Activated CD4-positive, alpha-beta memory T cell treated with anti-CD3 and anti-CD28 coated beads for 36 hours (primary cell): ENCODE results near the gene HUNK. TPM values are rescaled to one million over a fixed set of nuclear protein-coding genes. Genes with fewer than 3 reads are reported as not detected.
"Not testable (repeated sequence)": the region's sequence is repeated elsewhere in the genome, so short reads cannot be mapped to it uniquely, and the experiment has no call there.

ENCODE experiments used
- CTCF ChIA-PET: fragments of 350-600 bp; sonication (Branson Sonifier 250); formaldehyde crosslinking; loops from one replicate; lab custom pipeline; 2021; ENCODE audit warnings: antibody characterized with exemption, inconsistent platforms; lab: Charles Lee
- POLR2A ChIA-PET: fragments of 350-600 bp; sonication (Branson Sonifier 250); formaldehyde crosslinking; loops from one replicate; lab custom pipeline; 2021; ENCODE audit warnings: antibody characterized with exemption; lab: Charles Lee
- DNase-seq: peaks from one replicate; pipeline ENCODE4 v3.0.0-alpha.2; 2020
- H3K27ac Mint-ChIP-seq: one replicate; pipeline ENCODE4 v1.8.0; 2021; ENCODE audit warnings: mixed read lengths
- H3K27me3 Mint-ChIP-seq: one replicate; pipeline ENCODE4 v1.8.0; 2021; ENCODE audit warnings: mixed read lengths
- H3K36me3 Mint-ChIP-seq: one replicate; pipeline ENCODE4 v1.8.0; 2021; ENCODE audit warnings: mixed read lengths
- H3K4me1 Mint-ChIP-seq: one replicate; pipeline ENCODE4 v1.8.0; 2021; ENCODE audit warnings: low read depth, mixed read lengths
- H3K4me3 Mint-ChIP-seq: one replicate; pipeline ENCODE4 v1.8.0; 2021; ENCODE audit warnings: mild to moderate bottlenecking, mixed read lengths
- H3K9me3 Mint-ChIP-seq: one replicate; pipeline ENCODE4 v1.8.0; 2021; ENCODE audit warnings: mixed read lengths
- intact Hi-C: fragments of 100-400 bp; cut with micrococcal nuclease; formaldehyde crosslinking; loops from one replicate; pipeline ENCODE4 v1.15.1; 2023
- total RNA-seq, 2 experiments: library from RNA; stranded (reverse); gene quantifications; one replicate each; pipeline ENCODE4 v1.2.3, GENCODE V29; 2021

HUNK gene
- total RNA-seq, 2 experiments from 2014 or later = 0.10 to 0.17 TPM

DNA sequence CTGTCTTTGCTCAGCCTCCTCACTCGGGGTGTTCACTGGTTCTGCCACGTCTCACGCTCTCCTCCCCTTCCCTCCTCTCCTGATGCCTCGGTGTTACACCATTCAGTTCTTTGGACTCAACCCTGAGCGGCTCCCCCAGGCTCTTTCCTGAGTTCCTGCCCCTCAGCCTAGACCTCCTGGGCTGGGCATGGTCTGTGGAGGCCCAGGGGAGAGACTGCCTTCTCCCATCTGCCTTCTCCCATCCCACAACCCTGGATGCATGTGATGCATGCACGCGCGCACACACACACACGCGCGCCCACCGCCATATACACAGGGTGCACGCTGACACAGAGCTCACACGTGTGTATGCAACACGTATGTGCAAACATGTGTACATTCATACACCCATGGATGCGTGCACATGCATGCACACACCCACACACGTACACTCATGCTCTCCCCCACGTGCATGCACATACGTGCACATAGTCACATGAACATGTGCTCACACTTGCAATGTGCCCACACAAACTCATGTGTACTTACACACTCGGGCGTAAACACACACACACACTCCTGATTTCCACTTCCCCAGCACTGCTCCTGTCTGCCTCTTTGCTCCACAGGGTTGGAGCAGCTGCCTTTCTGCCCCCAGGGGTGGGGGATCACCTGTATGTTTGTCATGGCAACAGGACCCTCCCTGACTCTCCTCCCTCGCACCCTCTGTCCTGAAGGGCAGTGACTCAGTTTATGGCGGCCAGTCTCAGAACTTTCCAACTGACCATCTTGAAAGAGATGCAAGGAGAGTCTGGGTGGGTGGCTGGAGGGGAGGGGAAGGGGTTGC, 59.0 kb downstream of the HUNK start:
- Mint-ChIP-seq H3K27ac (no peak overlapping the region), H3K4me3 (no peak overlapping the region), H3K9me3 (no peaks in the 10 kb centered on the region), H3K36me3 (no peaks in the 10 kb centered on the region), H3K4me1 (no peaks in the 10 kb centered on the region), H3K27me3 (peaks cover 5% of the 10 kb centered on the region)
- ChIA-PET CTCF (no interaction called here), POLR2A (no interaction called here)
- intact Hi-C loops = no loop called here
- no peak for DNase-seq

DNA sequence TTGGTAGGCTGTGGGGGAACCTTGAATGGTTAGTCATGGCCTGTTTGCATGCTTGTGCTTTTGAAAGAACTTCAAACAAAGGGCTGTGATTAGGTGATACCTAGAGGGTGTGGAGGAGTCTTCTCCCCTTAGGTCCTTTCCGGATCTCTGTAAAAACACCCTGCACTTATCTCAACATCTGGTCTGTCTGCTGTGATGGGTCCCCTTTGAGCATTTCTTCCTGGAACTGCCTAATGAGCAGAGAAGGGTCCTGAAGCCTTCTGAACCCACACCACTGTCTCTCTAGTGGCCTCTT, 59.6 kb downstream of the HUNK start:
- ChIA-PET POLR2A (no interaction called here), CTCF (no interaction called here)
- no peaks in the 10 kb centered on the region for H3K4me1 Mint-ChIP-seq
- no peaks in the 10 kb centered on the region for H3K9me3 Mint-ChIP-seq
- H3K4me3 Mint-ChIP-seq = no peak overlapping the region
- H3K36me3 Mint-ChIP-seq = no peaks in the 10 kb centered on the region
- H3K27ac Mint-ChIP-seq = no peak overlapping the region
- H3K27me3 Mint-ChIP-seq = peaks cover 5% of the 10 kb centered on the region
- intact Hi-C loops = no loop called here
- no peak for DNase-seq

DNA sequence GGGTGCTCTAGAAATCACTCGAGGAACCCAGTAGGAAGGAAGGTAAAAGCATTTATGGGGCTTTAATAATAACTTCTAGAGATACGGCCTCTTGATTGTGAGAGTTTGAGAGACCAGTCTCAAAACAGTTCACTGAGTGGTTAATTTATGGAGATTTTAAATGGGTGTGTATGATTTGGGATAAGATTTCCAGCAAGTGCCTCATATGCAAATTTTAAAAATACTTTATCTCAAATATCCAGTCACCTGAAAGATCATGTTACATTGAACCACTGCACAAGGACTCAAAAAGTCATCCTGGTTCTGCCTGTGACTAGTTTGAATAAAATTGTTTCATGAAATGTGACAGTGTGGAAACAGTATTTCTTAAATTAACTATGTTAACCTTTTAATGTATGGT, 64.5 kb downstream of the HUNK start:
- Mint-ChIP-seq H3K27me3 (peaks cover 7% of the 10 kb centered on the region), H3K4me3 (no peak overlapping the region), H3K36me3 (no peaks in the 10 kb centered on the region), H3K4me1 (no peaks in the 10 kb centered on the region), H3K27ac (no peak overlapping the region), H3K9me3 (no peaks in the 10 kb centered on the region)
- CTCF ChIA-PET = no interaction called here
- DNase-seq = no peak
- POLR2A ChIA-PET = no interaction called here
- intact Hi-C loops = no loop called here

DNA sequence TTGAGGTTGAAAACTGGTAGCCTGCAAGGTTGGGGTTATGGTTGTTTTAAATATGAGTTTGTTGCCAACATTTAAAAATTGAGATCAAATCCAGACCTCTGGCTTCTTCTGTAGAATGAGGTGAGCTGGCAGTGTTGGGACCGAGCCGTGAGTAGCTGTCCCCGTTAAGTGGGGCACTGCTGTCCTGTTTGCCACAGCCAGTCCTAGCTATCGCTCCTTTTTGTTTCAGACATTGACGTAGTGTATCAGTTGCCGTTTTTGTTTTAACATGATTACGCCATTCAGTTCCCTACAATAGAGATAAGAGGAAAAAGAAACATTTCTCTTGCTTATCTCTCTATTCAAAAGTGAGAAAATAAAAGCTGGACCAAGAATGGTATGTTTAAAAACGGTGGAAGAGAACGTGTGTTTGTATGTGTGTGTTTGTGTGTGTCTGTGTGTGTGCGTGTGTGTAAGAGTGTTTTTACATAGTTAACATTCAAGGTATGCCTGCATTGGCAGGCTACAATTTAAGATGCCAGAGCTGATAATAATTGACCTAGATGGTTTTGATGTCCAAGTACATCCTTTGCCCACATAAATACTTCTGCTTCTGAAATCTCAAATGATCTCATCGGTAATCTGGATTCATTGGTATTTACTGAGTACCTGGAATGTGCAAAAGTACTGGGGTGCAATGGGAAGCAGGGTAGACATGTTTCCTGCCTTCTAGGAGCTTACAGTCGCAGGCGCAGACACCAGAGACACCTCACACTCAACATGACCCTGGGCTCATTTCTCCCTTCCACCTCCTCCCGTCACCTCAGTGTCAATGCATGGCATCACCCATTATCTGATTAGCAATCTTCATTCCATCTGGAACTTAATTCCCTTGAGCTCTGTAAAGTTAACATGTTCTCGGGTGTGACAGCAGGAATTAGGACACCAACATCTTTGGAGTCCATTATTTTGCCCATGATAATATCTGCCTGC, 65.8 kb downstream of the HUNK start:
- intact Hi-C loops = no loop called here
- CTCF ChIA-PET = no interaction called here
- Mint-ChIP-seq H3K36me3 (no peaks in the 10 kb centered on the region), H3K4me1 (no peaks in the 10 kb centered on the region), H3K9me3 (no peaks in the 10 kb centered on the region), H3K27me3 (peaks cover 11% of the 10 kb centered on the region), H3K4me3 (no peak overlapping the region), H3K27ac (no peak overlapping the region)
- POLR2A ChIA-PET = interaction anchor here (0.5 kb wide), 1 partner anchor 101 kb away, joined by 5 read pairs; no protein-coding TSS in a partner anchor
- no peak for DNase-seq

DNA sequence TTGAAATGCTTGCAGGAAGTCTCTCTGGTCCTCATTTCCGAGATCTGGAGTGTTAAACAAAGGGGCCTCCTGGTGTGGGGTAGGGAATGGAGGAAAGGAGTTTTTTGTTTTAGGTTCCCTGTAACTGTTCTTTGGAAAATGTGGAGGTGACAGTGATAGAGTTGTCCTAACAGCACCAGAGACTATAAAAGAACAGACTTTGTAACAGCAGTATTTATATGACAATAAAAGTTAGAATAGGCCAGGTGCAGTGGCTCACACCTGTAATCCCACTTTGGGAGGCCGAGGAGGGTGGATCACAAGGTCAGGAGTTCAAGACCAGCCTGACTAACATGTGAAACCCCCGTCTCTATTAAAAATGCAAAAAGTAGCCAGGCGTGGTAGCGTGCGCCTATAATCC, 68.9 kb downstream of the HUNK start:
- Mint-ChIP-seq H3K4me1 (no peaks in the 10 kb centered on the region), H3K4me3 (no peak overlapping the region), H3K27me3 (peaks cover 15% of the 10 kb centered on the region), H3K9me3 (no peaks in the 10 kb centered on the region), H3K27ac (no peak overlapping the region), H3K36me3 (no peaks in the 10 kb centered on the region)
- intact Hi-C loops = no loop called here
- DNase-seq = no peak
- ChIA-PET CTCF (interaction anchor here (0.5 to 1.7 kb wide), 2 partner anchors 12 to 317 kb away, joined by 4 to 5 read pairs; no protein-coding TSS in a partner anchor), POLR2A (no interaction called here)

DNA sequence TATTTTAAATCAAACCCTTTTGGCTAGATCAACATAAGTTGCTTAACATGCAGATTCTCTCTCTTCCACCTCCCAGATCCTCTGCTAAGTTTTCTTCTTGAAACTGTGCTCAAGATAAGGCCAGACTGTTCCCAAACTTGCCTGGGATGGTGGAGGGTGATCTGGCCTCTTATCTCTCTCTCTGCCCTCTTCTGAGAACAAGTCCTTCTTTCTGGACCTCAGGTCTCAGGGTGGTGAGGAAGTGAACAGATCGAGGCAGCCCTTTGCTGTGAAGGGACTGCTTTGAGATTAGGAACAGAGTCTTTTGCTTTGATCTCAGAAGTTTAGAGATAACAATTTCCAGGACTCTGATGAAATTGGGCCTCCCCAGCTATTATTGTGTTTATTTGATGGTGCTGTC, 70.7 kb downstream of the HUNK start:
- Mint-ChIP-seq H3K27ac (no peak overlapping the region), H3K36me3 (no peaks in the 10 kb centered on the region), H3K27me3 (peaks cover 18% of the 10 kb centered on the region), H3K4me1 (no peaks in the 10 kb centered on the region), H3K9me3 (no peaks in the 10 kb centered on the region), H3K4me3 (no peak overlapping the region)
- CTCF ChIA-PET = no interaction called here
- intact Hi-C loops = no loop called here
- DNase-seq = no peak
- POLR2A ChIA-PET = no interaction called here

DNA sequence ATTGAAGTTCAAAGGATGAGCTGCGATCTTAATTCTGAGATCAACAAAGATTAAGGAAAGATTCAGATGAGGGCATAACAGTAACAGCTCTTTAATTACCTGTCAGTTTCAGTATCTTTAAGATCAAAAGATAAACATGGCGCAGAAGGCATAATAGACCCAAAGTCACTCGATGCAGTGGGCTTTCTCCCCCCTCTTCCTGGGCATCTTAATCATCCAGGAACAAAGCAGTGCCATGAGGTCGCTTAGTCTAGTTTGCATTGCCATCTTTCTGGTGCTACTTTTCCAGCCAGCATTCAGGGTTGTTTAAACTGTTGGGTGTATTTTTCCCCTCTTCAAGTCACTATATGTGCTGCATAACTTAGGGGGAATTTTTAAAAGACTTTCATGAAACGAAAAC, 72.3 kb downstream of the HUNK start:
- Mint-ChIP-seq H3K4me3 (no peak overlapping the region), H3K27ac (no peak overlapping the region), H3K9me3 (no peaks in the 10 kb centered on the region), H3K36me3 (no peaks in the 10 kb centered on the region), H3K4me1 (no peaks in the 10 kb centered on the region), H3K27me3 (peaks cover 15% of the 10 kb centered on the region)
- intact Hi-C loops = no loop called here
- ChIA-PET POLR2A (no interaction called here), CTCF (no interaction called here)
- no peak for DNase-seq

DNA sequence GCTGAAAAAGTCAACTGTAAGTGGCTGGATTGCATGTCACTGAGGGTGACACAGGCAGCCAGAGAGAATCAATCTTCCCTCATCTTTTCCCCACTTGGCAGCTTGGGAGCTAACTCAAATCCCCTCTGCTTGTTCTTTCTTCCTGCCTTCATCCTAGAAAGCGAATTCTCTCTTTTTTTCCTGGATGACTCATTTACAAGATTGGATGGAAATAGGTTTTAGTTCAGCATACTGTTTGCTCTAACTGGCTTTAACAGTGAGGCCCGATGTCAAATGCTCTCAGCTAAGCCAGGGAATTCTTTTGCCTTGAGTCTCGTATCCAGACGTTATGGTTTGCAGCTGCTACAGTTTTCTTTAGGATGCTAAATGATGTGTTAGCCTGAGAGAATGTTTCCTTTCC, 72.7 kb downstream of the HUNK start:
- DNase-seq = no peak
- Mint-ChIP-seq H3K36me3 (no peaks in the 10 kb centered on the region), H3K4me3 (no peak overlapping the region), H3K27me3 (peaks cover 15% of the 10 kb centered on the region), H3K27ac (no peak overlapping the region), H3K4me1 (no peaks in the 10 kb centered on the region), H3K9me3 (no peaks in the 10 kb centered on the region)
- CTCF ChIA-PET = no interaction called here
- POLR2A ChIA-PET = no interaction called here
- intact Hi-C loops = no loop called here

DNA sequence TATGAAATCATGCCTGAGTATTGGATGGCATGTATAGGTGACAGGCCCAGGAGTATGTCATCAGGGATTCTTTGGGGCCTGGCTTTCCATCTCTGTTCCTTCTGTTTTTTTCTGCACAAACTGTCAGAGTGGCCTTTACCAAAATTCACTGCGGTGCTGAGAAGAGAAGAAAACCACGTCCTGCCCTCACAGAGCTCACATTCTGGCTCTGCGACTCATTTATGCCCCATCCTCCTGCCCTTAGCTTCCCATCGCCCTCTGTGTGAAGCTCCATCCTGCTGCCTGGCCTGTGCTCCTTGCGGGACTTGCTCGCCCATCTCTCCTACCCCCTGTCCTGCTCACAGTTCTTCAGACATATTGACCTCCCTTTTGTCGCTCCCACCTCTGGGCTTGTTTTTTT, 73.4 kb downstream of the HUNK start:
- H3K27me3 Mint-ChIP-seq = peaks cover 14% of the 10 kb centered on the region
- H3K4me3 Mint-ChIP-seq = no peak overlapping the region
- POLR2A ChIA-PET = no interaction called here
- CTCF ChIA-PET = no interaction called here
- H3K36me3 Mint-ChIP-seq = no peaks in the 10 kb centered on the region
- DNase-seq = no peak
- no peak overlapping the region for H3K27ac Mint-ChIP-seq
- no peaks in the 10 kb centered on the region for H3K4me1 Mint-ChIP-seq
- intact Hi-C loops = no loop called here
- H3K9me3 Mint-ChIP-seq = no peaks in the 10 kb centered on the region

DNA sequence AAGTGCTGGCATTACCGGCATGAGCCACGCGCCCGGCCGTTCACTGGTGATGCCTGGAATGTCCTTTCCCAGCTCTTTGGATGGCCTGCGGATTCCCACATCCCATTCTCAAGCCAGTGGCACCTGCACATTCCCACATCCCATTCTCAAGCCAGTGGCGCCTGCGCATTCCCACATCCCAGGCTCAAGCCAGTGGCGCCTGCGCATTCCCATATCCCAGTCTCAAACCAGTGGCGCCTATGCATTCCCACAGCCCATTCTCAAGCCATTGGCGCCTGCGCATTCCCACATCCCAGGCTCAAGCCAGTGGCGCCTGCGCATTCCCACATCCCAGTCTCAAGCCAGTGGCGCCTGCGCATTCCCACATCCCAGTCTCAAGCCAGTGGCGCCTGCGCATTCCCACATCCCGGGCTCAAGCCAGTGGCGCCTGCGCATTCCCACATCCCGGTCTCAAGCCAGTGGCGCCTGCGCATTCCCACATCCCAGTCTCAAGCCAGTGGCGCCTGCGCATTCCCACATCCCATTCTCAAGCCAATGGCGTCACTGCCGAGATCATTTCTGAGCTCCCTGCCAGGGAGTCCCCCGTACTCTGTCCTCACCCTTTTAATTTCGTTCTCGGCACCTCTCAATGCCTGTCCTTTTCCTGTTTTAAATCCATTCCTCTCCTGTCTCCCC, 74.2 kb downstream of the HUNK start:
- CTCF ChIA-PET, POLR2A ChIA-PET, intact Hi-C loops, H3K36me3 Mint-ChIP-seq, DNase-seq, H3K27ac Mint-ChIP-seq, H3K9me3 Mint-ChIP-seq, H3K4me3 Mint-ChIP-seq, H3K4me1 Mint-ChIP-seq: not testable (repeated sequence)
- peaks cover 11% of the 10 kb centered on the region for H3K27me3 Mint-ChIP-seq

DNA sequence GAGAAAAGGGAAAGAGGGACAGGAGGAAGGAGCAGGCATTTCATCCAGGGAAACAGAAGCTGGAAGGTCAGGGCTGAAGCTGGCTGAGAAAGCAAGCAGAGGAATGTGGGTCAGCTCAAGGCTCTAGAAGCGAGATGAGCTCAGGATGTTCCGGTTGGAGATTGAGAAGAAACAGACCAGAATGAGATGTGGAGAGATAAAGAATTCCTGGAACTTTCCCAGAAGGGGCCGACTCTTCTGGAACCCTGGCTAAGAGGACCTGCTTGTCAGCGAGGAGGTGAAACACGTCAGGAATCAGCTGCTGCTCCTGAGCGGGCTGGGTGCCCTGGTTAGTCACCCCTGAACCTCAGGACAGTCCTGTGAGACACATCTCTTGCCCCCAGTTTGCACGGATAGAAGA, 75.9 kb downstream of the HUNK start:
- no peak overlapping the region for H3K27ac Mint-ChIP-seq
- H3K27me3 Mint-ChIP-seq = peaks cover 6% of the 10 kb centered on the region
- H3K4me1 Mint-ChIP-seq = no peaks in the 10 kb centered on the region
- H3K4me3 Mint-ChIP-seq = no peak overlapping the region
- intact Hi-C loops = no loop called here
- no peaks in the 10 kb centered on the region for H3K9me3 Mint-ChIP-seq
- POLR2A ChIA-PET = no interaction called here
- H3K36me3 Mint-ChIP-seq = no peaks in the 10 kb centered on the region
- CTCF ChIA-PET = no interaction called here
- no peak for DNase-seq

DNA sequence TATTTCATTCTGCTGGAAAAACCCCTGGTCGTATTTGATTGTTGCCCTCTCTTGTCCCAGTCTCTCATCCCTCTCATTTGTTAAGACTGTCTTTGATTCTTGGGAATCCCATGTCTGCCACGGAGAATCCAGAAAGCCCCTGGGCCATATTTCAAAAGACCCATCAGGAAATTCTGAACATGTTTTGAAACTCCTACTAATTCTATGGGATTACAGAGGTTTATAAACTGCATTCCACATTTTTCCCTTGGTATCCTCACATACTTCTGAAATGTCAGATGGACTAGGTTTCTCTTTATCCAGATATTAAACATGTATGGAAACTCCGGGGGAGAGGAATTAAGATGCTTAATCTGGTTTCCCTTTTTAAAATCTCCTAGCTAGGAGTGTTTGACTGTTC, 80.0 kb downstream of the HUNK start:
- ChIA-PET POLR2A (no interaction called here), CTCF (no interaction called here)
- H3K27ac Mint-ChIP-seq = no peak overlapping the region

More for the DNA sequence above, 80.0 kb downstream of the HUNK start:
- DNase-seq = no peak
- H3K27me3 Mint-ChIP-seq = peaks cover 5% of the 10 kb centered on the region
- H3K4me3 Mint-ChIP-seq = no peak overlapping the region
- intact Hi-C loops = no loop called here
- no peaks in the 10 kb centered on the region for H3K9me3 Mint-ChIP-seq
- H3K36me3 Mint-ChIP-seq = no peaks in the 10 kb centered on the region
- H3K4me1 Mint-ChIP-seq = no peaks in the 10 kb centered on the region
